Glutamatergic neuron (in vitro differentiated cells): ENCODE results near the gene DOCK6. TPM values are rescaled to one million over a fixed set of nuclear protein-coding genes. Genes with fewer than 3 reads are reported as not detected.

ENCODE experiments used
- DNase-seq: peaks from one replicate; pipeline ENCODE4 v3.0.0; 2022
- H3K27ac Mint-ChIP-seq: one replicate; pipeline ENCODE4 v1.8.0; 2020; ENCODE audit warnings: mild to moderate bottlenecking, mixed read lengths, inconsistent platforms; ENCODE audit not compliant: unreplicated experiment
- H3K27me3 Mint-ChIP-seq: one replicate; pipeline ENCODE4 v1.8.0; 2020; ENCODE audit warnings: mild to moderate bottlenecking, moderate library complexity, mixed read lengths, inconsistent platforms; ENCODE audit not compliant: unreplicated experiment
- H3K36me3 Mint-ChIP-seq: one replicate; pipeline ENCODE4 v1.8.0; 2020; ENCODE audit warnings: mild to moderate bottlenecking, mixed read lengths, inconsistent platforms; ENCODE audit not compliant: unreplicated experiment
- H3K4me1 Mint-ChIP-seq: one replicate; pipeline ENCODE4 v1.8.0; 2020; ENCODE audit warnings: mild to moderate bottlenecking, low read depth, mixed read lengths, inconsistent platforms; ENCODE audit not compliant: unreplicated experiment
- H3K4me3 Mint-ChIP-seq: one replicate; pipeline ENCODE4 v1.8.0; 2020; ENCODE audit warnings: mild to moderate bottlenecking, mixed read lengths, inconsistent platforms; ENCODE audit not compliant: unreplicated experiment
- H3K9me3 Mint-ChIP-seq: one replicate; pipeline ENCODE4 v1.8.0; 2020; ENCODE audit warnings: mild to moderate bottlenecking, moderate library complexity, mixed read lengths, inconsistent platforms; ENCODE audit not compliant: unreplicated experiment
- total RNA-seq: library from RNA; stranded (reverse); fragmentation: NEBNext Ultra II Directional; extraction: Animal tissue kit (Norgen Biotek cat#: 25700); gene quantifications from one replicate; pipeline ENCODE4 v1.2.1, GENCODE V29; 2021; ENCODE audit not compliant: unreplicated experiment
- TF ChIP-seq, protein P1 (sequence below): fragments of 200-600 bp; sonication (generic); IDR thresholded peaks from one replicate; pipeline ENCODE4 v1.5.0; 2021; ENCODE audit not compliant: partially characterized antibody, unreplicated experiment

The DOCK6 gene
- total RNA-seq, 1 donor from 2014 or later = 260 TPM

DNA sequence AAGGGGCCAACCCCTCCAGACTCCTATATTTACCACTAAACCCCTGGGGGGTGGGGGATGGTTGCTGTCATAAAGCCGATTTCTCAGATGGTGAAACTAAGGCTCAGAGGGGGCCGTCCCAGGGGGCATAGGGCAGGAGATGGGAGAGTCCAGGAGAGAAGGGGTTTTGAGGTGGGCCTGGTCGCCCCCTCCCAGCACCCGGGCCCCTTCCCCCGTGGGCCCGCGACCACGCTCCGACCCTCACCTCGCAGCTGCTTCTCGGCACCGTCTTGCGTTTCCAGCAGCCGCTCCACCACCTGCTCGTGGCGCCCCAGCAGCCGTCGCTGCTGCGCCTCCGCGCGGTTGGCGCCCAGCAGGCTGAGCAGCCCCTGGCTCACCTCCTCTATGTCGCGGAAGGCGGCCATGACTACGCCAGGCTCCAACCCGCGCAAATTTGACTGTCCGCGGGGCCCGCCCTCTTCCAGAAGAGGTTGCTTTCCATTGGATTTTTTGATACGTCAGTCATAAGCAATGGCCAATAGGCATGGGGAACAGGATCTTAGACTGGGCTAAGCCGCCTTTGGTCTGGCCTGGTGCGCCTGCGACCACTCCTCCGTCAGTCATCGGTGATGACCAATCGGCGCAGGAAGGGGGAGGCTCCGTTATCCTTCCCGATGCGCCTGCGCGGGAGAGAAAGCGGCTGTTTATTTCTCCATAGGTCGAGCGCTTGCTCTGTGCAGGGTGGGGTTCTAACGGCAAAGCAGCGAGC lies 106.8 kb downstream of the DOCK6 start, which contains the start of gene SPC24:
Gene SPC24, minus strand, starts transcription at position 410 of the 748 bp plus-strand sequence. Its CDS starts 6 bp downstream, at position 404.
- TF ChIP-seq, protein P1, sequence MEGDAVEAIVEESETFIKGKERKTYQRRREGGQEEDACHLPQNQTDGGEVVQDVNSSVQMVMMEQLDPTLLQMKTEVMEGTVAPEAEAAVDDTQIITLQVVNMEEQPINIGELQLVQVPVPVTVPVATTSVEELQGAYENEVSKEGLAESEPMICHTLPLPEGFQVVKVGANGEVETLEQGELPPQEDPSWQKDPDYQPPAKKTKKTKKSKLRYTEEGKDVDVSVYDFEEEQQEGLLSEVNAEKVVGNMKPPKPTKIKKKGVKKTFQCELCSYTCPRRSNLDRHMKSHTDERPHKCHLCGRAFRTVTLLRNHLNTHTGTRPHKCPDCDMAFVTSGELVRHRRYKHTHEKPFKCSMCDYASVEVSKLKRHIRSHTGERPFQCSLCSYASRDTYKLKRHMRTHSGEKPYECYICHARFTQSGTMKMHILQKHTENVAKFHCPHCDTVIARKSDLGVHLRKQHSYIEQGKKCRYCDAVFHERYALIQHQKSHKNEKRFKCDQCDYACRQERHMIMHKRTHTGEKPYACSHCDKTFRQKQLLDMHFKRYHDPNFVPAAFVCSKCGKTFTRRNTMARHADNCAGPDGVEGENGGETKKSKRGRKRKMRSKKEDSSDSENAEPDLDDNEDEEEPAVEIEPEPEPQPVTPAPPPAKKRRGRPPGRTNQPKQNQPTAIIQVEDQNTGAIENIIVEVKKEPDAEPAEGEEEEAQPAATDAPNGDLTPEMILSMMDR = no peak
- no peaks in the 10 kb centered on the region for H3K36me3 Mint-ChIP-seq
- H3K27me3 Mint-ChIP-seq = no peaks in the 10 kb centered on the region
- no peaks in the 10 kb centered on the region for H3K4me1 Mint-ChIP-seq
- peak within 1 kb of the TSS; percentile 80 for H3K4me3 Mint-ChIP-seq
- DNase-seq = peak; percentile 95
- peaks cover 13% of the 10 kb centered on the region for H3K9me3 Mint-ChIP-seq
- H3K27ac Mint-ChIP-seq = peak within 1 kb of the TSS; percentile 66

DNA sequence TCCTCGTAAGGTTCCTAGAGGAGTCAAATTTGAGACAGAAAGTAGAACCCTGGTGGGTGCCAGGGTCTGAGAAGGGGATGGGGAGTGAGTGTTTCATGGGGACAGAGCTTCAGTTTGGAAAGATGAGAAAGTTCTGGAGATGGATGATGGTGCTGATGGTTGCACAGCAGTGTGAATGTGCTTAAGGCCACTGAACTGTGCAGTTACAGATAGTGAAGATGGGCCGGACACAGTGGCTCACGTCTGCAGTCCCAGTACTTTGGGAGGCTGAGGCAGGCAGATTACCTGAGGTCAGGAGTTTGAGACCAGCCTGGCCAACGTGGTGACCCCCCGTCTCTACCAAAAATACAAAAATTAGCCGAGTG lies 107.7 kb downstream of the DOCK6 start:
- peaks cover 13% of the 10 kb centered on the region for H3K9me3 Mint-ChIP-seq
- no peaks in the 10 kb centered on the region for H3K4me1 Mint-ChIP-seq
- TF ChIP-seq, protein P1 = no peak
- H3K4me3 Mint-ChIP-seq = peak overlapping the region; percentile 79
- no peaks in the 10 kb centered on the region for H3K36me3 Mint-ChIP-seq
- no peaks in the 10 kb centered on the region for H3K27me3 Mint-ChIP-seq
- H3K27ac Mint-ChIP-seq = peak overlapping the region; percentile 28
- DNase-seq = no peak

DNA sequence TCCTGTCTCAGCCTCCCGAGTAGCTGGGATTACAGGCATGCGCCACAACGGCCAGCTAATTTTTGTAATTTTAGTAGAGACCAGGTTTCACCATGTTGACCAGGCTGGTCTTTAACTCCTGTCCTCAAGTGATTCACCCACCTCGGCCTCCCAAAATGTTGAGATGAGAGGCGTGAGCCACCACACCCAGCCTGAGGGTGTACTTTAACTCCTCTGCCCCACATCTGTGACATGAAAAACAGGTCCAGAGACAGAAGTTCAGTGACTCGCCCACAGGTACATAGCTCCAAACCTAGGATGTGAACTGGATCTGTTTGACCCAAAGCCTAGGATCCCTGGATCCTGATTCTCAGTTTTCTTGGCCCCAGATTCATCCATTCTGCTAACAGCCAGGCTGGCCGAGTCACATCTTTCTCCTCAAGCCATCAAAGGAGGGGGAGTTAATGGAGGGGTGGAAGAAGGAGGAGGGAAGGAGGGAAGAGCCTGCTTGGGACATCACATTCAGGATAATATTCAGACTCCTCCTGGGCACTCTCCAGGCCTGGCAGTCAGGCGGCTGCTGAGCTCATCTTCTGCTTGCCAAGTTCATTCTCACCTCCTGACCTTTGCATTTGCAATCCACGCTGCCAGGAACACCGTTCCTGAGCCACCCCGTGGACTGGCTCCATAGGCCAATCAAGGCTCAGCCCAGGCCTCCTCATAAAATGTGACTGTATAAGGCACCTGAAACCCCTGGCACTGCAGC lies 109.8 kb downstream of the DOCK6 start:
- TF ChIP-seq, protein P1 = no peak
- Mint-ChIP-seq H3K36me3 (no peaks in the 10 kb centered on the region), H3K27me3 (no peaks in the 10 kb centered on the region), H3K27ac (no peak overlapping the region), H3K4me3 (no peak overlapping the region), H3K4me1 (no peaks in the 10 kb centered on the region), H3K9me3 (peaks cover 11% of the 10 kb centered on the region)
- no peak for DNase-seq

DNA sequence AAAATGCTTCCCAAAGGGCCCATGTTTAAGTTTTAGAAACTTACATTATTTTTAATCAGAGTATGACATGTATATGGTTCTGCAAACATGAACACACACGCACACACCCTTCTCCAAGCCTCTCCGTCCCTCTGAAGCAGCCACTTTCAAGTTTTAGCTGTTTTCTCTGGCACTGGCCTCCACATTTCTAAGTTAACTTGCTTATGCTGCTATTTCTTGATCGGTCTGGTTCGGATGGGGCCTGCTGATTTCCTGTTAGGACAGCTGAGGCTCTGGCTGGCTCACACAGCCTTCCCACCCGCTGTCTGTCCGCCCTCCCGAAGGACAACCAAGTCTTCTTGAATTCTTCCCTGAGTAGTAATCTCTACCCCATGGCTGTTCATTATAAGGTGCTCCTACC lies 111.1 kb downstream of the DOCK6 start:
- DNase-seq = no peak
- Mint-ChIP-seq H3K27ac (no peak overlapping the region), H3K36me3 (no peaks in the 10 kb centered on the region), H3K4me3 (no peak overlapping the region), H3K4me1 (no peaks in the 10 kb centered on the region), H3K9me3 (peaks cover 6% of the 10 kb centered on the region), H3K27me3 (no peaks in the 10 kb centered on the region)
- TF ChIP-seq, protein P1 = no peak

Other genes with a start within 250 kb of the DOCK6 start
- 147 TPM for gene LDLR, start 173.1 kb downstream of the DOCK6 start, total RNA-seq
- 3.8 TPM for gene SPC24, start 106.7 kb downstream of the DOCK6 start, total RNA-seq
- 23.0 TPM for gene KANK2, start 65.0 kb downstream of the DOCK6 start, total RNA-seq
- gene ANGPTL8, start 22.9 kb downstream of the DOCK6 start, total RNA-seq = not detected
- not detected for gene TSPAN16, start 33.6 kb upstream of the DOCK6 start, total RNA-seq
- gene RAB3D, start 77.1 kb upstream of the DOCK6 start, total RNA-seq = 130 TPM
- 43.1 TPM for gene TMEM205, start 83.7 kb upstream of the DOCK6 start, total RNA-seq
- 8.0 TPM for gene CCDC159, start 84.0 kb upstream of the DOCK6 start, total RNA-seq
- gene PLPPR2, start 92.9 kb upstream of the DOCK6 start, total RNA-seq = 77.0 TPM
- 2.1 TPM for gene SWSAP1, start 112.1 kb upstream of the DOCK6 start, total RNA-seq
- 11.0 TPM for gene EPOR, start 121.8 kb upstream of the DOCK6 start, total RNA-seq
- gene RGL3, start 156.8 kb upstream of the DOCK6 start, total RNA-seq = 0.66 TPM
- gene ODAD3, start 172.6 kb upstream of the DOCK6 start, total RNA-seq = 2.6 TPM
- 276 TPM for gene PRKCSH, start 173.1 kb upstream of the DOCK6 start, total RNA-seq
- gene ELAVL3, start 218.5 kb upstream of the DOCK6 start, total RNA-seq = 633 TPM
- gene ZNF653, start 243.3 kb upstream of the DOCK6 start, total RNA-seq = 19.2 TPM